KOPT-K1 (cell line): ENCODE results near the gene SERPINA10.

Source experiments
- H3K27ac ChIP-seq: fragments of 200-600 bp; sonication (generic); 2 replicates; pipeline ENCODE4 v1.5.1; 2016; ENCODE audit warnings: antibody characterized with exemption, mild to moderate bottlenecking, low read depth, low read length; ENCODE audit not compliant: poor library complexity, severe bottlenecking
- H3K36me3 ChIP-seq: fragments of 200-600 bp; sonication (generic); 2 replicates; pipeline ENCODE4 v1.5.1; 2017; ENCODE audit warnings: antibody characterized with exemption, mild to moderate bottlenecking, low read length, moderate library complexity; ENCODE audit not compliant: insufficient read depth
- H3K9me3 ChIP-seq: fragments of 200-600 bp; sonication (generic); 2 replicates; pipeline ENCODE4 v1.5.1; 2017; ENCODE audit warnings: antibody characterized with exemption, low read length, mild to moderate bottlenecking; ENCODE audit not compliant: insufficient read depth, poor library complexity, severe bottlenecking

SERPINA10 gene

GRCh38 chr14:94322648-94323570 lies 29.8 kb upstream of the SERPINA10 start, which contains the start of gene SERPINA6:
Gene SERPINA6 (minus strand): TSS chr14:94323336. CDS start chr14:94314648, 8,688 bp downstream.
- H3K9me3 ChIP-seq = no peaks in the 10 kb centered on the region
- no peak within 1 kb of the TSS for H3K27ac ChIP-seq
- no peaks in the 10 kb centered on the region for H3K36me3 ChIP-seq

GRCh38 chr14:94321421-94322271 lies 28.6 kb upstream of the SERPINA10 start:
- Histone ChIP-seq H3K36me3 (no peaks in the 10 kb centered on the region), H3K9me3 (no peaks in the 10 kb centered on the region), H3K27ac (no peak overlapping the region)

- Histone ChIP-seq H3K36me3 (no peaks in the 10 kb centered on the region), H3K9me3 (no peaks in the 10 kb centered on the region), H3K27ac (no peak overlapping the region)
Measured at GRCh38 chr14:94320243-94320642, 27.2 kb upstream of the SERPINA10 start.

- Histone ChIP-seq H3K9me3 (no peaks in the 10 kb centered on the region), H3K36me3 (no peaks in the 10 kb centered on the region), H3K27ac (no peak overlapping the region)
Measured at GRCh38 chr14:94317259-94317658, 24.2 kb upstream of the SERPINA10 start.

- no peaks in the 10 kb centered on the region for H3K36me3 ChIP-seq
- no peak overlapping the region for H3K27ac ChIP-seq
- H3K9me3 ChIP-seq = no peaks in the 10 kb centered on the region
Measured at GRCh38 chr14:94316692-94317091, 23.6 kb upstream of the SERPINA10 start.

GRCh38 chr14:94314890-94315289 lies 21.8 kb upstream of the SERPINA10 start:
- no peaks in the 10 kb centered on the region for H3K36me3 ChIP-seq
- no peak overlapping the region for H3K27ac ChIP-seq
- no peaks in the 10 kb centered on the region for H3K9me3 ChIP-seq

GRCh38 chr14:94313991-94314655 lies 21.1 kb upstream of the SERPINA10 start:
- no peaks in the 10 kb centered on the region for H3K36me3 ChIP-seq
- no peaks in the 10 kb centered on the region for H3K9me3 ChIP-seq
- H3K27ac ChIP-seq = no peak overlapping the region

- Histone ChIP-seq H3K27ac (no peak overlapping the region), H3K9me3 (no peaks in the 10 kb centered on the region), H3K36me3 (no peaks in the 10 kb centered on the region)
Measured at GRCh38 chr14:94312481-94313246, 19.6 kb upstream of the SERPINA10 start.

GRCh38 chr14:94310248-94310647 lies 17.2 kb upstream of the SERPINA10 start:
- Histone ChIP-seq H3K9me3 (no peaks in the 10 kb centered on the region), H3K27ac (no peak overlapping the region), H3K36me3 (no peaks in the 10 kb centered on the region)

GRCh38 chr14:94309721-94310120 lies 16.7 kb upstream of the SERPINA10 start:
- H3K9me3 ChIP-seq = no peaks in the 10 kb centered on the region
- no peak overlapping the region for H3K27ac ChIP-seq
- no peaks in the 10 kb centered on the region for H3K36me3 ChIP-seq

GRCh38 chr14:94307410-94307992 lies 14.4 kb upstream of the SERPINA10 start:
- no peaks in the 10 kb centered on the region for H3K9me3 ChIP-seq
- H3K27ac ChIP-seq = no peak overlapping the region
- H3K36me3 ChIP-seq = no peaks in the 10 kb centered on the region

- Histone ChIP-seq H3K36me3 (no peaks in the 10 kb centered on the region), H3K27ac (no peak overlapping the region), H3K9me3 (no peaks in the 10 kb centered on the region)
Measured at GRCh38 chr14:94306047-94306978, 13.2 kb upstream of the SERPINA10 start.

GRCh38 chr14:94305620-94306019 lies 12.6 kb upstream of the SERPINA10 start:
- Histone ChIP-seq H3K27ac (no peak overlapping the region), H3K36me3 (no peaks in the 10 kb centered on the region), H3K9me3 (no peaks in the 10 kb centered on the region)
